Measurements from ENCODE around the gene KIAA1671. TPM values are rescaled to one million over a fixed set of nuclear protein-coding genes. Genes with fewer than 3 reads are reported as not detected.

KIAA1671 gene
- total and polyA plus RNA-seq, 7 donors = 6.3 to 34.2 (median 10.2) TPM

- DNase-seq = no peak
- Histone ChIP-seq H3K4me3 (no peak overlapping the region), H3K27ac (no peak overlapping the region), H3K27me3 (no peaks in the 10 kb centered on the region), H3K9me3 (no peaks in the 10 kb centered on the region), H3K4me1 (peaks cover 0 to 3% (median 0%) of the 10 kb centered on the region in 4 donors), H3K36me3 (no peaks in the 10 kb centered on the region)
- TF ChIP-seq EP300 (IDR thresholded peaks at IDR 0.05) (no peak), POLR2A (IDR thresholded peaks at IDR 0.05) (no peak), CTCF (IDR thresholded peaks at IDR 0.05) (no peak), POLR2AphosphoS5 (IDR thresholded peaks at IDR 0.05) (no peak)
- intact Hi-C loops (cut with DNase I) = no loop called here
- WGBS, 2 donors = 39 to 42% methylated on average over 14 of the region's 14 CpGs
Measured at GRCh38 chr22:25085930-25086901, 133.7 kb downstream of the KIAA1671 start.

- no peaks in the 10 kb centered on the region for H3K9me3 ChIP-seq
- no peak overlapping the region for H3K27ac ChIP-seq
- no peaks in the 10 kb centered on the region for H3K27me3 ChIP-seq
- peaks cover 0 to 3% (median 0%) of the 10 kb centered on the region in 4 donors for H3K4me1 ChIP-seq
- WGBS, 2 donors = 71 to 81% methylated on average over 5 of the region's 5 CpGs
- DNase-seq = no peak
- TF ChIP-seq CTCF (IDR thresholded peaks at IDR 0.05) = no peak
- TF ChIP-seq POLR2AphosphoS5 (IDR thresholded peaks at IDR 0.05) = no peak
- TF ChIP-seq POLR2A (IDR thresholded peaks at IDR 0.05) = no peak
- no peak for TF ChIP-seq EP300 (IDR thresholded peaks at IDR 0.05)
- intact Hi-C loops (cut with DNase I) = no loop called here
- no peaks in the 10 kb centered on the region for H3K36me3 ChIP-seq
- no peak overlapping the region for H3K4me3 ChIP-seq
Measured at GRCh38 chr22:25086902-25087282, 134.4 kb downstream of the KIAA1671 start.

- Histone ChIP-seq H3K4me3 (no peak overlapping the region), H3K27ac (no peak overlapping the region), H3K36me3 (no peaks in the 10 kb centered on the region), H3K4me1 (peaks cover 0 to 3% (median 0%) of the 10 kb centered on the region in 4 donors), H3K9me3 (no peaks in the 10 kb centered on the region), H3K27me3 (no peaks in the 10 kb centered on the region)
- intact Hi-C loops (cut with DNase I) = no loop called here
- no peak for DNase-seq
- WGBS, 2 donors = 83 to 94% methylated on average over 9 of the region's 9 CpGs
- TF ChIP-seq POLR2A (IDR thresholded peaks at IDR 0.05) = no peak
- TF ChIP-seq POLR2AphosphoS5 (IDR thresholded peaks at IDR 0.05) = no peak
- no peak for TF ChIP-seq EP300 (IDR thresholded peaks at IDR 0.05)
Measured at GRCh38 chr22:25090225-25090890, 137.8 kb downstream of the KIAA1671 start.

GRCh38 chr22:25091458-25091857 lies 138.9 kb downstream of the KIAA1671 start:
- WGBS, 2 donors = 93 to 95% methylated on average over 9 of the region's 9 CpGs
- no peaks in the 10 kb centered on the region for H3K9me3 ChIP-seq
- no peaks in the 10 kb centered on the region for H3K36me3 ChIP-seq
- H3K27ac ChIP-seq = no peak overlapping the region
- no peak for DNase-seq
- H3K27me3 ChIP-seq = no peaks in the 10 kb centered on the region
- intact Hi-C loops (cut with DNase I) = no loop called here
- no peak overlapping the region for H3K4me3 ChIP-seq
- TF ChIP-seq POLR2AphosphoS5 (IDR thresholded peaks at IDR 0.05) (no peak), EP300 (IDR thresholded peaks at IDR 0.05) (no peak), POLR2A (IDR thresholded peaks at IDR 0.05) (no peak), CTCF (IDR thresholded peaks at IDR 0.05) (no peak)
- peaks cover 0 to 3% (median 0%) of the 10 kb centered on the region in 4 donors for H3K4me1 ChIP-seq

- intact Hi-C loops (cut with DNase I) = no loop called here
- TF ChIP-seq CTCF (IDR thresholded peaks at IDR 0.05) (no peak), POLR2A (IDR thresholded peaks at IDR 0.05) (no peak), EP300 (IDR thresholded peaks at IDR 0.05) (no peak), POLR2AphosphoS5 (IDR thresholded peaks at IDR 0.05) (no peak)
- 79 to 83% methylated on average over 4 of the region's 4 CpGs for WGBS, 2 donors
- DNase-seq = no peak
- H3K9me3 ChIP-seq = no peaks in the 10 kb centered on the region
- peaks cover 0 to 3% (median 0%) of the 10 kb centered on the region in 4 donors for H3K4me1 ChIP-seq
- no peak overlapping the region for H3K4me3 ChIP-seq
- no peaks in the 10 kb centered on the region for H3K27me3 ChIP-seq
- no peaks in the 10 kb centered on the region for H3K36me3 ChIP-seq
- no peak overlapping the region for H3K27ac ChIP-seq
Measured at GRCh38 chr22:25092119-25092518, 139.6 kb downstream of the KIAA1671 start.
